C1 segment of cervical spinal cord (tissue), 14 donors: ENCODE data around the gene MAP3K7CL.

Experiments
- DNase-seq, 14 donors: peaks; one replicate each; lab custom pipeline; 2025; lab: John Stamatoyannopoulos, UW

MAP3K7CL gene

GRCh38 chr21:29130270-29130969, at the start of gene MAP3K7CL:
TSS of gene MAP3K7CL (plus strand) at chr21:29130644. CDS start at chr21:29133345, 2,701 bp downstream.
- DNase-seq = no peak

GRCh38 chr21:29082046-29082815, 48.2 kb upstream of the MAP3K7CL start:
- DNase-seq = no peak

GRCh38 chr21:29083306-29083705, 47.1 kb upstream of the MAP3K7CL start:
- no peak for DNase-seq

GRCh38 chr21:29084372-29084771, 46.1 kb upstream of the MAP3K7CL start:
- no peak for DNase-seq

- DNase-seq = no peak
Measured at GRCh38 chr21:29085106-29085752, 45.2 kb upstream of the MAP3K7CL start.

- DNase-seq = no peak
Measured at GRCh38 chr21:29091033-29091432, 39.4 kb upstream of the MAP3K7CL start.

GRCh38 chr21:29092102-29092959, 38.1 kb upstream of the MAP3K7CL start:
- no peak for DNase-seq

- no peak for DNase-seq
Measured at GRCh38 chr21:29096218-29097015, 34.0 kb upstream of the MAP3K7CL start.

GRCh38 chr21:29098156-29098555, 32.3 kb upstream of the MAP3K7CL start:
- no peak for DNase-seq

GRCh38 chr21:29102791-29103257, 27.6 kb upstream of the MAP3K7CL start:
- DNase-seq = no peak

- no peak for DNase-seq
Measured at GRCh38 chr21:29104239-29104708, 26.2 kb upstream of the MAP3K7CL start.

- no peak for DNase-seq
Measured at GRCh38 chr21:29105218-29105617, 25.2 kb upstream of the MAP3K7CL start.

GRCh38 chr21:29114765-29115500, 15.5 kb upstream of the MAP3K7CL start:
- DNase-seq = no peak

- no peak for DNase-seq
Measured at GRCh38 chr21:29115899-29116298, 14.5 kb upstream of the MAP3K7CL start.

GRCh38 chr21:29117372-29117955, 13.0 kb upstream of the MAP3K7CL start:
- DNase-seq = no peak

GRCh38 chr21:29121759-29122158, 8.7 kb upstream of the MAP3K7CL start:
- no peak for DNase-seq

GRCh38 chr21:29124645-29125044, 5.8 kb upstream of the MAP3K7CL start:
- no peak for DNase-seq

GRCh38 chr21:29125191-29125590, 5.3 kb upstream of the MAP3K7CL start:
- no peak for DNase-seq

- no peak for DNase-seq
Measured at GRCh38 chr21:29125979-29126378, 4.5 kb upstream of the MAP3K7CL start.
